PC-9 (cell line): ENCODE measurements around the gene WBP4.

Source experiments
- CTCF ChIP-seq: fragments of 200-600 bp; sonication (generic); conservative IDR thresholded peaks from 2 replicates; pipeline ENCODE4 v1.6.1; 2017; ENCODE audit warnings: mixed run types, antibody characterized with exemption, mild to moderate bottlenecking, moderate library complexity
- EZH2 ChIP-seq: fragments of 200-600 bp; sonication (generic); IDR thresholded peaks from 2 replicates; pipeline ENCODE4 v1.8.0; 2017; ENCODE audit warnings: antibody characterized with exemption, low read depth

- TF ChIP-seq CTCF (no peak), EZH2 (no peak)
Observed at GRCh38 chr13:41079725-41080124, 18.4 kb downstream of the WBP4 start.
